Neural crest cell (in vitro differentiated cells): ENCODE results near the gene CD72. TPM values are rescaled to one million over a fixed set of nuclear protein-coding genes. Genes with fewer than 3 reads are reported as not detected.
"Not testable (repeated sequence)": the region's sequence is repeated elsewhere in the genome, so short reads cannot be mapped to it uniquely, and the experiment has no call there.

Source experiments
- DNase-seq: peaks from one replicate; pipeline ENCODE4 v3.0.0; 2021; ENCODE audit warnings: low read depth, mixed read lengths, low spot score
- H3K27ac Mint-ChIP-seq: one replicate; pipeline ENCODE4 v1.8.0; 2021; ENCODE audit warnings: mild to moderate bottlenecking, mixed read lengths; ENCODE audit not compliant: unreplicated experiment
- H3K27me3 Mint-ChIP-seq: 2 replicates; pipeline ENCODE4 v1.8.0; 2021; ENCODE audit warnings: low read depth, mild to moderate bottlenecking, mixed read lengths
- H3K36me3 Mint-ChIP-seq: 2 replicates; pipeline ENCODE4 v1.8.0; 2021; ENCODE audit warnings: low read depth, mild to moderate bottlenecking, mixed read lengths
- H3K4me1 Mint-ChIP-seq: 2 replicates; pipeline ENCODE4 v1.8.0; 2021; ENCODE audit warnings: mixed read lengths
- H3K4me3 Mint-ChIP-seq: one replicate; pipeline ENCODE4 v1.8.0; 2021; ENCODE audit warnings: mild to moderate bottlenecking, mixed read lengths
- H3K9me3 Mint-ChIP-seq: 2 replicates; pipeline ENCODE4 v1.8.0; 2021; ENCODE audit warnings: mixed read lengths
- total RNA-seq: library from RNA; stranded (reverse); gene quantifications from 2 replicates; pipeline ENCODE4 v1.2.1, GENCODE V29; 2021
- TF ChIP-seq, protein P1 (sequence below): fragments of 200-600 bp; sonication (generic); conservative IDR thresholded peaks from 2 replicates; pipeline ENCODE4 v1.5.0; 2021; ENCODE audit warnings: antibody characterized with exemption, mild to moderate bottlenecking

CD72 gene
- total RNA-seq, 1 donor from 2014 or later = 1.4 TPM

DNA sequence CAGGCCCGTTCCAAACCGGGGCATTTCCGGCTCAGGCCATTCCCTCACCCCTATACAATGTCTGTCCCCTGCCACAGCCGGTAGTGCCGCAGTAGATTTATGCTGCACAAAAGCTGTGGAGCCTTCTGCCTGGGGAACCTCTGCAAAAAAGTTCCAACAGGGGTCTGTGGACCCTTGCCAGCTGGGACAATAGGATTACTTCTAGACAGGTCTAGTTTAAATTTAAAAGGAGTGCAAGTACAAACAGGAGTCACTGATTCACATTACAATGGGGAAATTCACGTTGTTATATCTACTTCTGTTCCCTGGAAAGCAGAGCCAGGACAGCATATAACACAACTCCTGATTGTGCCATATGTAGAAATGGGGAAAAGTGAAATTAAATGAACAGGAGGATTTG, 34.7 kb downstream of the CD72 start:
- Mint-ChIP-seq H3K36me3 (peaks cover 12% of the 10 kb centered on the region), H3K9me3 (peaks cover 12% of the 10 kb centered on the region)
- H3K4me3 Mint-ChIP-seq, DNase-seq, H3K27ac Mint-ChIP-seq, H3K4me1 Mint-ChIP-seq, H3K27me3 Mint-ChIP-seq: not testable (repeated sequence)

DNA sequence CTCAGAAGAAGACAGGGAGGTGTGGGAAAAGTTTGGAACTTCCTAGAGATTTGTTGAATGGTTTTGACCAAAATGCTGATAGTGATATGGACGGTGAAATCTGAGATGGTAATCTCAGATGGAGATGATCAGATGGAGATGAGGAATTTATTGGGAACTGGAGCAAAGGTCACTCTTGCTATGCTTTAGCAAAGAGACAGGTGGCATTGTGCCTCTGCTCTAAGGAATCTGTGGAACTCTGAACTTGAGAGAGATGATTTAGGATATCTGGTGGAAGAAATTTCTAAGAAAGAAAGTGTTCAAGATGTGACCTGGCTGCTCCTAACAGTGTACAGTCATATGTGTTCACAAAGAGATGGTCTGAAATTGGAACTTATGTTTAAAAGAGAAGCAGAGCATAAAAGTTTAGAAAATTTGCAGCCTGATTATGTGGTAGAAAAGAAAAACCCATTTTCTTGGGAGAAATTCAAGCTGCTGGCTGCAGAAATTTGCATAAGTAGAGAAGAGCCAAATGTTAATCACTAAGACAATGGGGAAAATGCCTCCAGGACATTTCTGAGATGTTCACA, 38.5 kb downstream of the CD72 start:
- H3K36me3 Mint-ChIP-seq = peaks cover 12% of the 10 kb centered on the region
- not testable (repeated sequence) for H3K27me3 Mint-ChIP-seq, H3K4me1 Mint-ChIP-seq, H3K9me3 Mint-ChIP-seq, H3K27ac Mint-ChIP-seq, H3K4me3 Mint-ChIP-seq, DNase-seq

DNA sequence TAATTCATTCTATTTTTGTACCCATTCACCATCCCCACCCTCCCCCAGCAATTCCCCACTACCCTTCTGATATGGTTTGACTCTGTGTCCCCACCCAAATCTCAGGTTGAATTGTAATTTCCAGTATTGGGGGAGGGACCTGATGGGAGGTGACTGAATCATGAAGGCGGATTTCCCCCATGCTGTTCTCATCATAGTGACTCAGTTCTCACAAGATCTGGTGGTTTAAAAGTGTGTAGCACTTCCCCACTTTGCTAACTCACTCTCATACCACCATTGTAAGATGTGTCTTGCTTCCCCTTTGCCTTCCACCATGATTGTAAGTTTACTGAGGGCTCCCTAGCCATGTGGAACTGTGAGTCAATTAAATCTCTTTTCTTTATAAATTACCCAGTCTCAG, 39.1 kb downstream of the CD72 start:
- peaks cover 8% of the 10 kb centered on the region for H3K9me3 Mint-ChIP-seq
- no peak overlapping the region for H3K4me3 Mint-ChIP-seq
- TF ChIP-seq, protein P1, sequence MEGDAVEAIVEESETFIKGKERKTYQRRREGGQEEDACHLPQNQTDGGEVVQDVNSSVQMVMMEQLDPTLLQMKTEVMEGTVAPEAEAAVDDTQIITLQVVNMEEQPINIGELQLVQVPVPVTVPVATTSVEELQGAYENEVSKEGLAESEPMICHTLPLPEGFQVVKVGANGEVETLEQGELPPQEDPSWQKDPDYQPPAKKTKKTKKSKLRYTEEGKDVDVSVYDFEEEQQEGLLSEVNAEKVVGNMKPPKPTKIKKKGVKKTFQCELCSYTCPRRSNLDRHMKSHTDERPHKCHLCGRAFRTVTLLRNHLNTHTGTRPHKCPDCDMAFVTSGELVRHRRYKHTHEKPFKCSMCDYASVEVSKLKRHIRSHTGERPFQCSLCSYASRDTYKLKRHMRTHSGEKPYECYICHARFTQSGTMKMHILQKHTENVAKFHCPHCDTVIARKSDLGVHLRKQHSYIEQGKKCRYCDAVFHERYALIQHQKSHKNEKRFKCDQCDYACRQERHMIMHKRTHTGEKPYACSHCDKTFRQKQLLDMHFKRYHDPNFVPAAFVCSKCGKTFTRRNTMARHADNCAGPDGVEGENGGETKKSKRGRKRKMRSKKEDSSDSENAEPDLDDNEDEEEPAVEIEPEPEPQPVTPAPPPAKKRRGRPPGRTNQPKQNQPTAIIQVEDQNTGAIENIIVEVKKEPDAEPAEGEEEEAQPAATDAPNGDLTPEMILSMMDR = no peak
- DNase-seq = no peak
- H3K27ac Mint-ChIP-seq = no peak overlapping the region
- H3K27me3 Mint-ChIP-seq = no peaks in the 10 kb centered on the region
- peaks cover 12% of the 10 kb centered on the region for H3K36me3 Mint-ChIP-seq
- no peaks in the 10 kb centered on the region for H3K4me1 Mint-ChIP-seq

DNA sequence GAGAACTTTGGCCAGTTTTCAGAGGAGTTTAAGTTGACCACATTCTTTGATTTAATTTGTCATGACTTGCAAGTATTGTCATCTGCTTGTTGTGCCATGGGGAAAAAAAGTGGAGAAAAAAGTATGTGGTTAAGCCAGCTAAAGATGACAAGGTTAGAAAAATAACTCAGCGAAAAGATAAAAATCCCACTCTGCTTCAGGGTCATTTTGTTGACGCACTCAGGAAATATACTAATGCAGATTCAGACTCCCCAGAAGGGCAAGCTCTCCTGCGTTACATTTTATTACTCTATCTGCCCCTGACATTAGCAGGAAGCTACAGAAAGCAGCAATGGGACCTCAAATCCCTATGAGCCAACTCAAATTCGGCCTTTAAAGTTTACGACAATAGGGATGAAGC, 40.7 kb downstream of the CD72 start:
- H3K27me3 Mint-ChIP-seq = no peaks in the 10 kb centered on the region
- TF ChIP-seq, protein P1 = no peak
- no peak overlapping the region for H3K4me3 Mint-ChIP-seq
- H3K4me1 Mint-ChIP-seq = no peaks in the 10 kb centered on the region
- peaks cover 12% of the 10 kb centered on the region for H3K36me3 Mint-ChIP-seq
- H3K9me3 Mint-ChIP-seq = peaks cover 8% of the 10 kb centered on the region
- no peak for DNase-seq
- H3K27ac Mint-ChIP-seq = no peak overlapping the region

DNA sequence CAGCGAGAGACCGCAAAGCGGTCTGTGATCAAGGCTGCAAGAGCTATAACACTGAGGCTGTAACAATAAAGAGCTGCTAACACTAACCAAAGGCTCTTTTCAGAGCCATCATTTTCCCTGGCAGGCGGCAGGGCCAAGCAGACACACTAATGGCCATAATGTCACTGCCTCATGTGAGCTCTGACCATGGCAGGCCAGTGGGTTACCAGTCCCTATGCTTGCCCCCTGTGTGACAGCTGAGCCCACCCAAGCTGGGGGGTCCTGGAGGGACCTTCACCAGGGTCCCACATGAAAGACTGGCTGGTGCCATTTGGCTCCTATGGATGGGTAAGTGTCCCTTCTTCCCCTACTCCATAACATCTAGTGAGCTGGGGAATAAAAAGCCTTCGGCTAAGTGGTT, 42.7 kb downstream of the CD72 start:
- Mint-ChIP-seq H3K27ac (no peak overlapping the region), H3K4me1 (no peaks in the 10 kb centered on the region), H3K9me3 (peaks cover 6% of the 10 kb centered on the region), H3K27me3 (no peaks in the 10 kb centered on the region), H3K36me3 (peaks cover 6% of the 10 kb centered on the region), H3K4me3 (no peak overlapping the region)
- no peak for DNase-seq
- TF ChIP-seq, protein P1 = no peak

DNA sequence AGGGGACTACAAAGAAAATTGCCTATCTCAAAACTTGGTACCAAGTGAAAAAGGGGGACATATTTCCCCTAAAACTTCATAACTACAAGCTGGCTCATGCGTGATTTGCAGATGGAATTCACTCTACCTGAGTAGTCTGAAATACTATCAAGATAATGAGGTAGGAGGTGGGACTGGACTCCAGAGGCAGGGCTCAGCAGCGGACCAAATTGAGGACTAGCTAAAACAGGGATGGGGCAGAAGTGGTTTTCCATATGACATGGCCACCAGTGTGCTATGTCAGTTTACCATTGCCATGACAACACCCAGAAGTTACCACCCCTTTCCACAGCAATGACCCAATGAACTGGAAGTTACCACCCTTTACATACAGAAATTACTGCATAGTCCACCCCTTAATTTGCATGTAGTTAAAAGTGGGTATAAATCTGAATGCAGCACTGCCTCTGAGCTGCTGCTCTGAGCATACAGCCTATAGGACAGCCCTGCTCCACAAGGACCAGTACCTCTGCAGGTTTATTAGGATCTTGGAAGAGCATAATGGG, 43.6 kb downstream of the CD72 start:
- Mint-ChIP-seq H3K27ac (no peak overlapping the region), H3K36me3 (peaks cover 2% of the 10 kb centered on the region), H3K27me3 (no peaks in the 10 kb centered on the region), H3K9me3 (peaks cover 3% of the 10 kb centered on the region), H3K4me3 (no peak overlapping the region), H3K4me1 (no peaks in the 10 kb centered on the region)
- TF ChIP-seq, protein P1 = no peak
- DNase-seq = no peak
